Measurements from ENCODE around the gene GRK5.

GRK5 gene

DNA sequence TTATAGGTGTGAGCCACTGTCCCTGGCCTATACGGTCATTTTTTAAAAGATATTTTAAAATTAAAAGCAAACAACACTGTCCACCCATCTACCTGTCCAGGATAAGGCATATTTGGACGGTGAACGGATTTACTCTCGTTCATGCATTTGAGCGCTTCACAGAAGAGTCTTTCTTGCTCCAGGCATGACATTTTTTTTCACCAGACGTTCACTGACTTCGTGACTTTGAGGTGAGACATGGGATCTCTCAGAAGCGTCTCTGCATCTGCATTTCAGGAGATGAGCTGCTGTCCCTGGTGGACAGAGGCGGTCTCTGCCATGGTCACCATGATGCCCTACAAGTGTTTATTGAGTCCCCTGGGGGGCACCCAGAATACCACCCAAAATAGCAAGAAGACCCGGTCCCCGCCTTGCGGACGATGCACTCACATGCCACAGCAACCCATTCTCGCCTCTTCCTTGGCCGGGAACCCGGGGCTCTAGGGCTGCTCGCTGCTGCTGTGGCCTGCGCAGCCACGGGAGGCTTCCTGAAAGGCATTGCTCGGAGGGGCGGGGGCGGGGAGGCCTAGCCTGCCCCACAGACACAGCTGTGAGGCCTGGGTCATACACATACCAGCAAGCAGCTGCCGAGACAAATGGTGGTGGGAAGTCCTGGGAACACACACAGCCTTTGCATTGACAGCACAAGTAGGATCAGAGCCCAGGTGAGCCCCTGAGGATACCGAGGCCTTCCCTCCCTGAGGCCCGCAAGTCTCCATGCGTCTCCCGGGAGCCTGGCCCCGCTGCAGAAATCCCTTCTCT, 250.8 kb downstream of the GRK5 start:
- Histone ChIP-seq H3K4me3 (ENCODE audit: low read depth, low read length) (no peak overlapping the region), H2AFZ (no peak overlapping the region), H3K9me3 (ENCODE audit: control insufficient read depth, low read length) (no peaks in the 10 kb centered on the region), H3K79me2 (no peaks in the 10 kb centered on the region), H3K27me3 (ENCODE audit: control insufficient read depth, insufficient read depth, low read length) (no peaks in the 10 kb centered on the region), H3K27ac (no peak overlapping the region), H3K4me2 (ENCODE audit: low read length) (no peak overlapping the region), H3K4me1 (peaks cover 8% of the 10 kb centered on the region), H3K9ac (no peak overlapping the region), H3K36me3 (ENCODE audit: control insufficient read depth, insufficient read depth, low read length) (no peaks in the 10 kb centered on the region)
- TF ChIP-seq CTCF (IDR thresholded peaks at IDR 0.05): no peak

DNA sequence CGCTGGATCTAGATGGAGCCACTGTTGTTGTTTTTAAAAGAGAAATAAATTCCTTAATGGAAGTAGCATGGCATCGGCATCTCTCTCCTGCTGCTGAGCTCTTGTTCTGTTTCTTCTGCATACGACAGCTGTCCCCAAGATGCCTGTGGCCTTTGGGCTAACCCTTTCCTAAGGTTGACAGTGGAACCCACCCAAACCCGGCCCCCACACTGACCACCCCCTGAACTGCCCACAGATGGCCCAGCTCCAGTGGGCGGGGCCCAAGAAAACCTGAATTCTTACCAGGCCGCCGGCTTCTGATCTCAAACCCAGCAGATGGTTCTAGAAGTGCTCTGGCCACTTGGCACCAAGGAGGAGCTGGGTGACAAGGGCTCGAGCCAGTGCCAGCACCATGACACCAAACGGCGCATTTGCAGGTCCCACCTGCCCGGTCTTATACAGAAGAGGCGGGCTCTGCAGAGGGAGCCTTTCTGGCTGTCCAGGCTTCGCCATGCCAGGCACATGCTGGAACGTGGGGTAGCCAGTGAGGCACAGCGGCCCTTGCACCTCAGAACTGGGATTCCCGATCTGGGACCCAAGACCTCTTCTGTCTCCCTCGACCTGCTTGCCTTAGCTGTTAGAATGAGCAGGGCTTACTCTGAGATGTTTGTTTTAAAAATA, 252.4 kb downstream of the GRK5 start:
- TF ChIP-seq CTCF (IDR thresholded peaks at IDR 0.05): no peak
- Histone ChIP-seq H3K4me3 (ENCODE audit: low read depth, low read length) (no peak overlapping the region), H3K27ac (no peak overlapping the region)

DNA sequence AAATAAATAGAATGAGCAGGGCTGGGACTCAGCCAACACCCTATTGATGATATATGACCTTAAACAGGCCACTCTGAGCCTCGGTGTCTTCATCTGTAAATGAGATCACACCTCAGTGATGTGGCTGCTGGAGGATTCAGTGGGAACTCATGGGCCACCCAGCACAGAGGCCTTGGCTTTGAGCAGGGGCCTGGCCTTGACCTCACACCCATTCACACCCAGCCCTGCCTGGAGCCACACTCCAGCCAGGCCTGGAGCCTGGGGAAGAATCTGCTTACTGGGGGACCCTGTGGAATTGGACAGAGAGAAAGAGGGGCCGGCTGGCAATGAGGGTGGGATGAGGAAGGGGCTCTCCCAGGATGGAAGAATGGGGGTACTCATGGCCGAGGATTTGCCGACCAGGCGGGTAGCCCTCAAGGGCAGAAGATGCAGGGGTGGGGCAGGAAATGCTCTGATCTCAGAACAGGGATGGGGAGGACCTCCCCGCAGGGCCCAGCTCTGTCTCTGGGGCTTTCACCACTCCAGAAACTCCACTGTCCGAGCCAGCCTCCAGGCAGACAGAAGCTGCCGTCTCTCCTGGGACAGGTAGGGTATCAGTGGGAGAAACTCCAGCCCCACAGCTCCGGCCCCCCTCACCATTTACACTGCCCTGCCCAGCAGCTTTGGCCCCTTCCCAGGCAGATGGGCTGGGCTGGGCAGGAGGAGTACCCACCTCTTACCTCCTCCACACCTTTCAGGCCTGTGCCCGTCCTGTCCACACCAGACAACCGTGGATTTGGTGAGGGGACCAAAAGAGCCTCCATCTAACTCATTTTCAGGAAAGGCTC, 253.2 kb downstream of the GRK5 start:
- Histone ChIP-seq H3K27ac (no peak overlapping the region), H3K79me2 (no peaks in the 10 kb centered on the region), H3K36me3 (ENCODE audit: control insufficient read depth, insufficient read depth, low read length) (no peaks in the 10 kb centered on the region), H3K27me3 (ENCODE audit: control insufficient read depth, insufficient read depth, low read length) (no peaks in the 10 kb centered on the region), H2AFZ (no peak overlapping the region), H3K9ac (no peak overlapping the region), H3K4me1 (peaks cover 8% of the 10 kb centered on the region), H3K4me2 (ENCODE audit: low read length) (no peak overlapping the region), H3K9me3 (ENCODE audit: control insufficient read depth, low read length) (no peaks in the 10 kb centered on the region), H3K4me3 (ENCODE audit: low read depth, low read length) (no peak overlapping the region)
- no peak for TF ChIP-seq CTCF (IDR thresholded peaks at IDR 0.05)

More for the DNA sequence above, 252.4 kb downstream of the GRK5 start:
- Histone ChIP-seq H3K4me1 (peaks cover 8% of the 10 kb centered on the region), H2AFZ (no peak overlapping the region), H3K79me2 (no peaks in the 10 kb centered on the region), H3K27me3 (ENCODE audit: control insufficient read depth, insufficient read depth, low read length) (no peaks in the 10 kb centered on the region), H3K36me3 (ENCODE audit: control insufficient read depth, insufficient read depth, low read length) (no peaks in the 10 kb centered on the region), H3K9me3 (ENCODE audit: control insufficient read depth, low read length) (no peaks in the 10 kb centered on the region), H3K4me2 (ENCODE audit: low read length) (no peak overlapping the region), H3K9ac (no peak overlapping the region)

GRCh38 chr10:119461380-119461779, 254.0 kb downstream of the GRK5 start:
- H2AFZ ChIP-seq: no peak overlapping the region
- H3K9me3 ChIP-seq (ENCODE audit: control insufficient read depth, low read length): no peaks in the 10 kb centered on the region
- TF ChIP-seq CTCF (IDR thresholded peaks at IDR 0.05): no peak
- H3K79me2 ChIP-seq: no peaks in the 10 kb centered on the region
- H3K9ac ChIP-seq: no peak overlapping the region
- no peak overlapping the region for H3K4me3 ChIP-seq (ENCODE audit: low read depth, low read length)
- H3K27ac ChIP-seq: no peak overlapping the region
- H3K27me3 ChIP-seq (ENCODE audit: control insufficient read depth, insufficient read depth, low read length): no peaks in the 10 kb centered on the region
- no peak overlapping the region for H3K4me2 ChIP-seq (ENCODE audit: low read length)
- H3K4me1 ChIP-seq: peaks cover 8% of the 10 kb centered on the region
- H3K36me3 ChIP-seq (ENCODE audit: control insufficient read depth, insufficient read depth, low read length): no peaks in the 10 kb centered on the region
